SK-N-SH treated with all-trans-retinoic acid at 6 μM for 48 hours (cell line): ENCODE results near the gene HES5.

Source experiments
- ATAC-seq: fragments of 200-7000 bp; cut with Tn5 transposase; 3 replicates; pipeline ENCODE4 v1.9.1; 2020; ENCODE audit warnings: mild to moderate bottlenecking, moderate library complexity
- ARNTL ChIP-seq: fragments of 450-650 bp; formaldehyde crosslinking; IDR thresholded peaks from 2 replicates; pipeline ENCODE4 v1.5.0; 2020; ENCODE audit warnings: low read depth, mild to moderate bottlenecking, moderate library complexity, borderline replicate concordance
- BACH2 ChIP-seq: fragments of 250-450 bp; sonication (Bioruptor Pico); IDR thresholded peaks from 2 replicates; pipeline ENCODE4 v1.9.0; 2021; ENCODE audit warnings: mild to moderate bottlenecking, borderline replicate concordance
- CREB5 ChIP-seq: fragments of 250-450 bp; sonication (Bioruptor Pico); IDR thresholded peaks from 2 replicates; pipeline ENCODE4 v1.5.1; 2020; ENCODE audit warnings: low read depth, mild to moderate bottlenecking, moderate library complexity
- CSDC2 ChIP-seq: fragments of 250-450 bp; sonication (Bioruptor Pico); IDR thresholded peaks from 2 replicates; pipeline ENCODE4 v1.5.0; 2020; ENCODE audit warnings: mild to moderate bottlenecking, moderate library complexity
- CSRNP3 ChIP-seq: fragments of 250-450 bp; sonication (Bioruptor Pico); IDR thresholded peaks from 2 replicates; pipeline ENCODE4 v1.5.1; 2021; ENCODE audit warnings: mild to moderate bottlenecking, moderate library complexity
- ESRRG ChIP-seq: fragments of 250-450 bp; sonication (Bioruptor Pico); IDR thresholded peaks from 2 replicates; pipeline ENCODE4 v1.6.1; 2021; ENCODE audit warnings: mild to moderate bottlenecking
- GLIS3 ChIP-seq: fragments of 250-450 bp; sonication (Bioruptor Pico); IDR thresholded peaks from 2 replicates; pipeline ENCODE4 v1.5.0; 2020; ENCODE audit warnings: mild to moderate bottlenecking, moderate library complexity
- ISL1 ChIP-seq: fragments of 250-450 bp; sonication (Bioruptor Pico); IDR thresholded peaks from 2 replicates; pipeline ENCODE4 v2.1.2; 2022; ENCODE audit warnings: mild to moderate bottlenecking, moderate library complexity
- PATZ1 ChIP-seq: fragments of 250-450 bp; sonication (Bioruptor Pico); IDR thresholded peaks from 2 replicates; pipeline ENCODE4 v1.8.0; 2020; ENCODE audit warnings: mild to moderate bottlenecking, moderate library complexity, borderline replicate concordance
- POU6F1 ChIP-seq: fragments of 250-450 bp; sonication (Bioruptor Pico); IDR thresholded peaks from 2 replicates; pipeline ENCODE4 v1.8.0; 2021; ENCODE audit warnings: low read depth, mild to moderate bottlenecking, moderate library complexity, borderline replicate concordance
- PPARA ChIP-seq: fragments of 250-450 bp; sonication (Bioruptor Pico); IDR thresholded peaks from 2 replicates; pipeline ENCODE4 v1.5.0; 2020; ENCODE audit warnings: mild to moderate bottlenecking, borderline replicate concordance
- SNAI2 ChIP-seq: fragments of 250-450 bp; sonication (Bioruptor Pico); IDR thresholded peaks from 2 replicates; pipeline ENCODE4 v1.5.0; 2020; ENCODE audit warnings: mild to moderate bottlenecking, moderate library complexity
- TCF4 ChIP-seq: fragments of 250-450 bp; sonication (Bioruptor Pico); IDR thresholded peaks from 2 replicates; pipeline ENCODE4 v1.8.0; 2021; ENCODE audit warnings: mild to moderate bottlenecking, moderate library complexity, borderline replicate concordance
- TOX ChIP-seq: fragments of 250-450 bp; sonication (Bioruptor Pico); IDR thresholded peaks from 2 replicates; pipeline ENCODE4 v1.8.0; 2021; ENCODE audit warnings: mild to moderate bottlenecking, moderate library complexity, borderline replicate concordance
- TSHZ2 ChIP-seq: fragments of 250-450 bp; sonication (Bioruptor Pico); IDR thresholded peaks from 2 replicates; pipeline ENCODE4 v1.5.0; 2020; ENCODE audit warnings: mild to moderate bottlenecking, moderate library complexity
- ZC3H10 ChIP-seq: fragments of 250-450 bp; sonication (Bioruptor Pico); IDR thresholded peaks from 2 replicates; pipeline ENCODE4 v1.5.1; 2021; ENCODE audit warnings: mild to moderate bottlenecking, moderate library complexity
- ZFP3 ChIP-seq: fragments of 250-450 bp; sonication (Bioruptor Pico); IDR thresholded peaks from 2 replicates; pipeline ENCODE4 v1.5.0; 2020; ENCODE audit warnings: mild to moderate bottlenecking, moderate library complexity
- ZNF565 ChIP-seq: fragments of 450-650 bp; formaldehyde crosslinking; conservative IDR thresholded peaks from 2 replicates; pipeline ENCODE4 v1.5.0; 2020; ENCODE audit warnings: low read depth, mild to moderate bottlenecking, moderate library complexity
- ZNF70 ChIP-seq: fragments of 450-650 bp; formaldehyde crosslinking; IDR thresholded peaks from 2 replicates; pipeline ENCODE4 v1.5.0; 2020; ENCODE audit warnings: mild to moderate bottlenecking, moderate library complexity
- ZNF8 ChIP-seq: fragments of 450-650 bp; formaldehyde crosslinking; IDR thresholded peaks from 2 replicates; pipeline ENCODE4 v1.5.0; 2020; ENCODE audit warnings: mild to moderate bottlenecking, moderate library complexity

Gene HES5

GRCh38 chr1:2559509-2560298 is 29.6 kb upstream of the HES5 start:
- no peak for ATAC-seq
- TF ChIP-seq SNAI2 (CRISPR knock-in tag) (no peak), ZNF70 (CRISPR knock-in tag) (no peak), CREB5 (no peak), CSDC2 (CRISPR knock-in tag) (no peak), ESRRG (CRISPR knock-in tag) (no peak), ARNTL (CRISPR knock-in tag) (no peak)

- TF ChIP-seq CREB5 (no peak), ZNF70 (CRISPR knock-in tag) (no peak), ZC3H10 (CRISPR knock-in tag) (no peak), ESRRG (CRISPR knock-in tag) (no peak), ZFP3 (CRISPR knock-in tag) (no peak), GLIS3 (CRISPR knock-in tag) (no peak), ZNF565 (CRISPR knock-in tag) (no peak), ZNF8 (CRISPR knock-in tag) (no peak), PATZ1 (CRISPR knock-in tag) (no peak), TCF4 (CRISPR knock-in tag) (no peak), TOX (no peak), PPARA (CRISPR knock-in tag) (no peak), BACH2 (CRISPR knock-in tag) (no peak), ISL1 (CRISPR knock-in tag) (no peak), TSHZ2 (CRISPR knock-in tag) (no peak), ARNTL (CRISPR knock-in tag) (no peak)
- TF ChIP-seq, all 23 proteins: peak for 0
- no peak for ATAC-seq
Measured at GRCh38 chr1:2558861-2559260, 28.8 kb upstream of the HES5 start.

- no peak for ATAC-seq
Measured at GRCh38 chr1:2558420-2558819, 28.4 kb upstream of the HES5 start.

More at GRCh38 chr1:2558420-2558819, 28.4 kb upstream of the HES5 start:
- no peak for TF ChIP-seq SNAI2 (CRISPR knock-in tag)
- no peak for TF ChIP-seq ZFP3 (CRISPR knock-in tag)
- TF ChIP-seq ARNTL (CRISPR knock-in tag), result no peak
- no peak for TF ChIP-seq GLIS3 (CRISPR knock-in tag)
- no peak for TF ChIP-seq ZC3H10 (CRISPR knock-in tag)
- no peak for TF ChIP-seq ESRRG (CRISPR knock-in tag)
- TF ChIP-seq BACH2 (CRISPR knock-in tag), result no peak
- no peak for TF ChIP-seq ISL1 (CRISPR knock-in tag)
- no peak for TF ChIP-seq CSDC2 (CRISPR knock-in tag)
- TF ChIP-seq CSRNP3 (CRISPR knock-in tag), result no peak
- TF ChIP-seq TOX, result no peak
- TF ChIP-seq POU6F1 (CRISPR knock-in tag), result no peak
- no peak for TF ChIP-seq TCF4 (CRISPR knock-in tag)
